Esophagus muscularis mucosa (tissue), 4 donors: Measurements from ENCODE around the gene CHGA. TPM values are rescaled to one million over a fixed set of nuclear protein-coding genes. Genes with fewer than 3 reads are reported as not detected.
A peak's percentile ranks its signal among the peaks of the same experiment; 100 is the strongest.

ENCODE experiments used
- DNase-seq: peaks from one replicate; pipeline ENCODE4 v3.0.0-alpha.2; 2017; ENCODE audit errors: extremely low spot score
- H3K27ac ChIP-seq, 4 donors: fragments of 200-600 bp; sonication (generic); replicated peaks in 1 of 4; 1 replicate in 3 of 4; 2 replicates in 1 of 4; pipeline ENCODE4 v1.5.1; 2016 to 2019; ENCODE audit warnings: mild to moderate bottlenecking in 1 of 4
- H3K27me3 ChIP-seq, 4 donors: fragments of 200-600 bp; sonication (generic); one replicate each; pipeline versions ENCODE4 v1.5.1 to v1.6.0; 2016 to 2019
- H3K36me3 ChIP-seq, 4 donors: fragments of 200-600 bp; sonication (generic); one replicate each; pipeline ENCODE4 v1.5.1; 2016 to 2019
- H3K4me1 ChIP-seq, 4 donors: fragments of 200-600 bp; sonication (generic); one replicate each; pipeline ENCODE4 v1.5.1; 2016 to 2019
- H3K4me3 ChIP-seq, 4 donors: fragments of 200-600 bp; sonication (generic); 1 replicate in 2 of 4; 2 replicates in 2 of 4; pipeline ENCODE4 v1.5.1; 2016 to 2019; ENCODE audit warnings: mild to moderate bottlenecking in 4 of 4, moderate library complexity in 1 of 4
- H3K9me3 ChIP-seq, 4 donors: fragments of 200-600 bp; sonication (generic); 1 replicate in 3 of 4; 2 replicates in 1 of 4; pipeline ENCODE4 v1.5.1; 2016 to 2019
- EP300 ChIP-seq: sonication (generic); formaldehyde crosslinking; IDR thresholded peaks from one replicate; pipeline ENCODE4 v1.6.1; 2017; ENCODE audit warnings: antibody characterized with exemption
- POLR2A ChIP-seq: fragments of 450-650 bp; IDR thresholded peaks from one replicate; pipeline ENCODE4 v1.6.1; 2017; ENCODE audit warnings: antibody characterized with exemption, moderate library complexity, mild to moderate bottlenecking, low read depth
- POLR2AphosphoS5 ChIP-seq, 2 donors: sonication (generic); formaldehyde crosslinking; IDR thresholded peaks; one replicate each; pipeline ENCODE4 v1.6.1; 2017; ENCODE audit warnings: antibody characterized with exemption in 2 of 2
- WGBS: methylation state at CpG from one replicate; pipeline ENCODE4 v1.1.5; 2018; 5-methylcytosine and 5-hydroxymethylcytosine counted together
- intact Hi-C: fragments of 100-400 bp; cut with DNase I; formaldehyde crosslinking; loops from one replicate; pipeline ENCODE4 v1.15.1; 2023
- total RNA-seq, 4 donors: library from RNA; depleted of rRNA; stranded (reverse); fragments of >200 nt; gene quantifications; one replicate each; pipeline versions ENCODE4 v1.1.0 to v1.2.1, GENCODE V29; 2016
- TF ChIP-seq, protein P1 (sequence below), 3 experiments: fragments of 200-600 bp in 2 of 3; fragments of 450-650 bp in 1 of 3; sonication (generic) in 2 of 3; IDR thresholded peaks; one replicate each; pipeline ENCODE4 v1.5.1; 2017 to 2019; ENCODE audit warnings: antibody characterized with exemption in 3 of 3, mild to moderate bottlenecking in 2 of 3, moderate library complexity in 1 of 3

The CHGA gene
- total RNA-seq, 4 donors from 2014 or later: 1.2 to 2.5 (median 1.3) TPM

DNA sequence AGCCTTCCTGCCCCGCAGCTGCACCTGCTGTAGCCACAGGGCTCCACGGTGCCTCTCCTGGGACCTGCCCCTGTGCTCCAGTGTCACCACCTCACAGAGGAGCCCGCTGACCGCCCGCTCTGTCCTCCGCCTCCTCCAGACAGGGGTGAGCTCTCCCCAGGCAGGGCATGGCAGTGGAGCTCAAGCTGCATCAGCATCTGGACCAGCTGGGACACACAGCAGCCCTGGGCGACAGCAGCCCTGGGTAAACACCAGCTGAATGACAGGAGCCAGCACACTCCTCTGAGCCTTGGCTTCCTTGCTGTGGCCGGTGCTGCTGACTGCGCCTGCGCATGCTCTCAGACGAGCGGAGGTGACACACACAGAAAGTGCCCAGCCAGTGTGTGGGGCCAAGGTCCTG, 22.0 kb downstream of the CHGA start:
- H3K4me3 ChIP-seq: no peak overlapping the region
- H3K36me3 ChIP-seq: peaks cover 37 to 100% (median 66%) of the 10 kb centered on the region in 4 donors
- DNase-seq: no peak
- peaks cover 14 to 19% (median 17%) of the 10 kb centered on the region in 4 donors for H3K4me1 ChIP-seq
- TF ChIP-seq POLR2AphosphoS5 (IDR thresholded peaks at IDR 0.05): no peak
- no peak for TF ChIP-seq EP300
- TF ChIP-seq, protein P1, sequence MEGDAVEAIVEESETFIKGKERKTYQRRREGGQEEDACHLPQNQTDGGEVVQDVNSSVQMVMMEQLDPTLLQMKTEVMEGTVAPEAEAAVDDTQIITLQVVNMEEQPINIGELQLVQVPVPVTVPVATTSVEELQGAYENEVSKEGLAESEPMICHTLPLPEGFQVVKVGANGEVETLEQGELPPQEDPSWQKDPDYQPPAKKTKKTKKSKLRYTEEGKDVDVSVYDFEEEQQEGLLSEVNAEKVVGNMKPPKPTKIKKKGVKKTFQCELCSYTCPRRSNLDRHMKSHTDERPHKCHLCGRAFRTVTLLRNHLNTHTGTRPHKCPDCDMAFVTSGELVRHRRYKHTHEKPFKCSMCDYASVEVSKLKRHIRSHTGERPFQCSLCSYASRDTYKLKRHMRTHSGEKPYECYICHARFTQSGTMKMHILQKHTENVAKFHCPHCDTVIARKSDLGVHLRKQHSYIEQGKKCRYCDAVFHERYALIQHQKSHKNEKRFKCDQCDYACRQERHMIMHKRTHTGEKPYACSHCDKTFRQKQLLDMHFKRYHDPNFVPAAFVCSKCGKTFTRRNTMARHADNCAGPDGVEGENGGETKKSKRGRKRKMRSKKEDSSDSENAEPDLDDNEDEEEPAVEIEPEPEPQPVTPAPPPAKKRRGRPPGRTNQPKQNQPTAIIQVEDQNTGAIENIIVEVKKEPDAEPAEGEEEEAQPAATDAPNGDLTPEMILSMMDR (IDR thresholded peaks at IDR 0.05): no peak
- TF ChIP-seq POLR2A: no peak
- no peaks in the 10 kb centered on the region for H3K27me3 ChIP-seq
- intact Hi-C loops: no loop called here
- 95% methylated on average over 10 of the region's 12 CpGs for WGBS
- H3K9me3 ChIP-seq: no peaks in the 10 kb centered on the region
- no peak overlapping the region for H3K27ac ChIP-seq

DNA sequence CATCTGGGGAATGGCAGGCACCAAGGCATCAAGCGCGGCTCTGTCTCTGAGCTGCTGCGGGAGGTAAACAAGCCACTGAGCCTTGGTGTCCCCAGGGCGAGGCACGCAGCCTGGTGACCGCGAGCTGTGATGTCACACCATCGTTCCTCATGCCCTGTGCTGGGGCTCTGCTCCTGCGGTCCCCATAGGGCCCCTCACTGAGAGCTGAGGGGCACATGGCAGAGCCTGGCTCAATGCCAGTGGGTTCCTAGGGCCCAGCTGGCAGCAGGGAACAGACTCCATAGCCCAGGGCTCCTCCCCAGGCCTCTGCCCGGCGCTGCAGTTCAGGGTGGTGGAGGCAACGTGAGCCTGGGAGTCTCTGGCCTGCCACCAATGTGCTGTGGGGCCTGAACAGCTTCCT, 22.6 kb downstream of the CHGA start:
- Histone ChIP-seq H3K4me1 (peaks cover 20 to 24% (median 22%) of the 10 kb centered on the region in 4 donors), H3K4me3 (no peak overlapping the region), H3K27ac (peak overlapping the region in 1 of 4 donors; percentile 27), H3K36me3 (peaks cover 37 to 100% (median 67%) of the 10 kb centered on the region in 4 donors), H3K9me3 (no peaks in the 10 kb centered on the region), H3K27me3 (no peaks in the 10 kb centered on the region)
- TF ChIP-seq POLR2A (no peak), EP300 (no peak), POLR2AphosphoS5 (IDR thresholded peaks at IDR 0.05) (no peak)
- TF ChIP-seq, protein P1 (IDR thresholded peaks at IDR 0.05): no peak
- intact Hi-C loops: no loop called here
- no peak for DNase-seq
- WGBS: 93% methylated on average over 5 of the region's 12 CpGs

DNA sequence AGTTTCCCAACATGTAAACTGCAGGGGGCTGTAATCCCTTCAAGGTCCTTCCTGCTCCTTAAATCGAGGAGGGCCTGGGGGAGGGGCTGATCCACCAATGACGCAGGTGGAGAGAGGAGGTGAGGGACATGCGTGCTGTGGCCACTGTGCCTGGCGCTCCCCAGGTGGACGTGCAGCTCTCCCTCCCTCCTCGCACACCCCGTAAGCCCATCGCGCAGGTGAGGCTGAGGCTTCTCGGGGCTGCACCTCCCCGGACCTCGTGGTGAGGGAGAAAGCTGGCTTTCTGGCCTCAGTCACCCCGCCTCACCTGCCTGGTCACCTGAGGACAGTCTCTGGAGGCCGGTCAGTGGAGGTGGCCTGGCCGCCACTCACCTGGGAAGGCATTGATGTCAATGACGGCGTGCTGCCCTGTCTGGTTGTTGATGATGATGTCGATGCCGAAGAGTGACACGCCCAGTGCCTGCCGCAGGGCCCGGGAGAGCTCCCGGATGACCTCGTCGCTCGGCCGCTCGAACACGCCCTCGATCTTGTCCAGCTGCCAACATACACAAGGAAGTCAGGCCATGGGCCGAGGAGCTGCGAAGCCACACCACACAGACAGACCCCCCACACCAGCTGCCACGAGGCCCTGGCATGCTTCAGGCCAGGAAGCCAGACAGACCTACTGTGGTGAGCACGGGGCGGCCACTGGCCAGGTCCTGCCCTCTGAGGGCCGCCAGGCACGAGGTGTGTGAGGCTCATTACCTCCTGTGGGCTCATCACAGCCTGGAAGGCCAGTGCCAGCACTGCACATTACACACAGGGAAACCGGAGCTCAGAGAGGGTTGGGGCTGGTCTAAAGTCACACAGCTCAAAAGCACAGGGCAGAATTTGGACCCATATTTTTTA, 23.3 kb downstream of the CHGA start:
- WGBS: 84% methylated on average over 16 of the region's 38 CpGs
- DNase-seq: no peak

DNA sequence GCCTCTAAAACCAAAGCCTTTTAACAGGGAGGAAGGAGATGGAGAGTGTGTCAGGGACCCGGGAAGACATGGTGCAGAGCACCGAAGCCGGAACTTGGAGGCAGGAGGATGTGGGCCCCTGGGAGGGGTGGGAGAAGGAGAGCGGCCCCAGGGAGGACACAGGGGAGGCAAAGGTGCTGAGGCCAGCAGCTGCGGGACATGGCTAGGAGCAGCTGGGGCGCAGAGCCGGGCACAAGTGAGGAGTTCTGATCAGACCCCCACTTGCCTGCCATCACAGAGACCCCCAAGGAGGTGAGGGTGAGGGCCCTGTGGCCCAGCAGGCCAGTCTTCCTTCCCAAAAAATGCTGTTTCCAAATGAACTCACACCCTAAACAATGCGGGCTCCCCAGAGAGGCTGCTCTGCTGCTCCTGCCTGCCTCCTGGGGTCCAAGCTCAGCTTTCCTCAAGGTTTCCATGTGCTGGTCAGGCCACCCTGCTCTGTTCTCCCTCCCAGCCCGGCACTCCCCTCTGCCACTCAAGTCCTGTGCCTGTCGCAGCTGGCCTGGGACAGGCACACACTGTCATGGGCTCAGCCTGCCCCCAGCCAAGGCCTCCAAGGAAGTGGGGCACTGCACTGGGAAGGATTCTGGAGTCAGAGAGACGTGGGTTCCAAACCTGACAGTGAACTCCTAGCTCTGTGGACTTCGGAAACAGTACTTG, 24.0 kb downstream of the CHGA start:
- WGBS: 85% methylated on average over 12 of the region's 12 CpGs
- TF ChIP-seq, protein P1 (IDR thresholded peaks at IDR 0.05): no peak
- TF ChIP-seq POLR2A: no peak
- TF ChIP-seq POLR2AphosphoS5 (IDR thresholded peaks at IDR 0.05): no peak
- TF ChIP-seq EP300: no peak
- Histone ChIP-seq H3K36me3 (peaks cover 35 to 97% (median 58%) of the 10 kb centered on the region in 4 donors), H3K27ac (no peak overlapping the region), H3K27me3 (no peaks in the 10 kb centered on the region), H3K4me1 (peaks cover 34 to 39% (median 37%) of the 10 kb centered on the region in 4 donors), H3K4me3 (no peak overlapping the region), H3K9me3 (no peaks in the 10 kb centered on the region)
- DNase-seq: no peak
- intact Hi-C loops: no loop called here

More for the DNA sequence above, 23.3 kb downstream of the CHGA start:
- H3K27me3 ChIP-seq: no peaks in the 10 kb centered on the region
- H3K9me3 ChIP-seq: no peaks in the 10 kb centered on the region
- H3K4me3 ChIP-seq: no peak overlapping the region
- peak; percentile 17 to 57 for TF ChIP-seq POLR2AphosphoS5 (IDR thresholded peaks at IDR 0.05)
- TF ChIP-seq, protein P1 (IDR thresholded peaks at IDR 0.05): no peak
- H3K27ac ChIP-seq: peak overlapping the region in 1 of 4 donors; percentile 27
- intact Hi-C loops: no loop called here
- peaks cover 26 to 31% (median 29%) of the 10 kb centered on the region in 4 donors for H3K4me1 ChIP-seq
- peaks cover 37 to 100% (median 63%) of the 10 kb centered on the region in 4 donors for H3K36me3 ChIP-seq
